ENCODE data around the gene IL24. TPM values are rescaled to one million over a fixed set of nuclear protein-coding genes. Genes with fewer than 3 reads are reported as not detected.
"Not testable (repeated sequence)": the region's sequence is repeated elsewhere in the genome, so short reads cannot be mapped to it uniquely, and the experiment has no call there.

The IL24 gene
- total RNA-seq, 1 experiment from 2014 or later: not detected

- no peak for DNase-seq (ENCODE audit: low spot score)
Observed at GRCh38 chr1:206904423-206905142, 7.3 kb downstream of the IL24 start.

DNA sequence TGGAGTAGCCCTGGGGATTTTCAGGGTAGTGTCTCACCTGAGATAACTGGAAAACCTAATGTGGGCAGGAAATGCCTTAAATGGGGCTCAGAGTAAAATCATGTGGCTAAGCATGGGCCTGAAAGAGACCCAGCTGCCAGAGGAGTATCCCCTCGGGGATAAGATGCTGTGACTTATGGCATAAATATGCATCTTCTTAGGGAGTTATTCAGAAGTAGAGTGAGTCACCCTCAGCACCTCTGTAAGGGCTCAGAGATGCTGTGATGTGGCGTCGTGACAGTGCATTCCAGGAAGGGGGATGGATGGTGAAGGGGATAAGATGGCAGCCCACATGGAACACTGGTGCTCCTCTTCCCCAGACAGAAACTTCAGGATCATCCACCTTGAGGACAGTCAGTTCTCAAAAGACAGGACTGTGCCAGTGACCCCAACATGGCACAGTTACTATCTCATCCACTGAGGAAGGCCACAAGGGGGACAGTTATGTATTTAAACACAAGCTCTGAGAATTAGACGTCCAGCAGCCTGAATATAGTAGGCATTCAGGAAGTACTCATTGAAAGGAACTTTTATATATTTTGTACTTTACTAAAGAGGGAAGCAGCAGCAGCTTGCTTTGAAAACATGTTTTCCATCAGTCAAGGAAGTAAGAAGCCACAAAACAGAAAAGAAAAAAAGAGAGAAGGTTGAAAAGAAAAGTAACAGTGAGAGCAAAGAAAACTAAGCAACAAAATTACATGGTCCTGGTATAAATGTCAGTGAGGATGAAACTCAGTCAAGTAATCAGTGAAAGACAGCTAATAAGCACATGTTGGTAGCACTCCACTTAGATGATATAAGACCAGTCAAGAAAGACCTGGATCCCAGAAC lies 8.3 kb downstream of the IL24 start:
- no peak for DNase-seq (ENCODE audit: low spot score)

GRCh38 chr1:206907304-206907991 lies 10.2 kb downstream of the IL24 start:
- DNase-seq (ENCODE audit: low spot score): peak; percentile 47

DNA sequence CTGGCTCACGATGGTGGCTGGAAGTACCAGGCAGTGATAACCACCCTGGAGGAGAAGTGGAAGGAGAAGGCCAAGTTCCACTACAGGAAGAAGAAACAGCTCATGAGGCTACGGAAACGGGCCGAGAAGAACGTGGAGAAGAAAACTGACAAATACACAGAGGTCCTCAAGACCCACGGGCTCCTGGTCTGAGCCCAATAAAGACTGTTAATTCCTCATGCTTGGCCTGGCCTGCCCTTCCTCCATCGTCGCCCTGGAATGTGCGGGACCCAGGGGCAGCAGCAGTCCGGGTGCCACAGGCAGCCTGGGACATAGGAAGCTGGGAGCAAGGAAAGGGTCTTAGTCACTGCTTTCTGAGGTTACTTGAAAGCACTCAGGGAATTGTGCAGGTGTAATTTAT lies 10.8 kb downstream of the IL24 start:
- DNase-seq (ENCODE audit: low spot score): no peak

DNA sequence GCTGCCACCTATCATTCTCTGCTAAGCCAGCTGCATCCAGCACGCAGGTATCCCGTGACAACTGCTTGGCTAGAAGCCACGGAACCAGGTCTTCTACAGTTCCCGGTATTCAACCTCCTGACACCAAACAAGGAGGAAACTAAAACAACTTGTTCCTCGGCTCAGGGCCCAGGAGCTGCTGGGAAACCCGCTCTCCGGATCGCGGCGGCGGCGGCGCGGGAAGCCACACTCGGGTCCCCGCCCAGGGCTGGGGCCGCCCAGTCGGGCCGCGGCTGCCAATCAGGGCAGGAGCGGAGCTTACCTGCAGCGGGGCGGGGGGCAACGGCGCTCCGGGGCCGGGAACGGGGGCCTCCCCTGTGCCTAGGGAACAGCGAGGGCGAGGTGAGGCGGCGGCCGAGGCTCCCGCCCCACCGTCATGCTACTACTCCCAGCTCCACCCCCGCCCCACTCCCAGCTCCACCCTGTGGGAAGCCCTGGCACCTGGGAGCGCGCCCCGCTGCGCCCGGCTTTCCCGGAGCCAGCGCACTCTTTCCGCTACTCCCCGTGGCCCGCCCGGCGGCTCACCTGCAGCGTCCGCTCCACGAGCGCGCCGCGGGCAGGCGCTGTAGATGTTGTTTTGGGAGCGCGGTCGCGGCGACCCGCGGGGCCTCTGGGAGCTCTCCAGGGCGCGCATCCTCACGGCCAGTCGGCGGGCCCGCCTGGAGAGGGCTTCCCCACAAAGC lies 12.1 kb downstream of the IL24 start:
- peak; percentile 89 for DNase-seq (ENCODE audit: low spot score)

GRCh38 chr1:206909883-206910318 lies 12.7 kb downstream of the IL24 start:
- no peak for DNase-seq (ENCODE audit: low spot score)

DNA sequence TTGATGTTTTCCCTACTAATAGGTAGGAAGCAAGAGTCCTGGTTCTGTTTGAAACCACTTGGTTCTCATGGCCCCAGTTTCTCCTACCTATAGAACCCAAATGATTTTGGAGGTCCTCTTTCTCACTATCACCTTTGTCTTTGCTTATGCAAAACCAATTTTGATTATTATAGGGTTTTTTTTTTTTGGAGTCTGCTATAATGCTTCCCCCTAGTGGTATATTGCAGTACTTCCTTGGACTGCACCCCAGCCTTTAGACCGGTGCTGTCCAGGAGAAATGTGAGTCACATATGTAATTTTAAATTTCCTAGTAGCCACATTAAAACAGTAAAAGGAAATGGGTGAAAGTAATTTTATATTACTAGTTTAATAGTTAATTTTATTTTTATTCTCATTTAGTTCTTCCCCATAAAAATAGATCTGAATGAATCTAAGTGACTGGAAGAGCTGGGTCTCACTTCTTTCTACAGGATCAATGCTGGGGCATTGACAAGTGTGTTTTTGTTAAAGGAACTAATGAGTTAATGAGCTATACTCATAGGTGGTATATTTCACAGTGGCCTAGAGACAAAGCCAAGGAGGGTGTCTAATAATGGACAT lies 13.9 kb downstream of the IL24 start:
- peak; percentile 75 for DNase-seq (ENCODE audit: low spot score)

DNA sequence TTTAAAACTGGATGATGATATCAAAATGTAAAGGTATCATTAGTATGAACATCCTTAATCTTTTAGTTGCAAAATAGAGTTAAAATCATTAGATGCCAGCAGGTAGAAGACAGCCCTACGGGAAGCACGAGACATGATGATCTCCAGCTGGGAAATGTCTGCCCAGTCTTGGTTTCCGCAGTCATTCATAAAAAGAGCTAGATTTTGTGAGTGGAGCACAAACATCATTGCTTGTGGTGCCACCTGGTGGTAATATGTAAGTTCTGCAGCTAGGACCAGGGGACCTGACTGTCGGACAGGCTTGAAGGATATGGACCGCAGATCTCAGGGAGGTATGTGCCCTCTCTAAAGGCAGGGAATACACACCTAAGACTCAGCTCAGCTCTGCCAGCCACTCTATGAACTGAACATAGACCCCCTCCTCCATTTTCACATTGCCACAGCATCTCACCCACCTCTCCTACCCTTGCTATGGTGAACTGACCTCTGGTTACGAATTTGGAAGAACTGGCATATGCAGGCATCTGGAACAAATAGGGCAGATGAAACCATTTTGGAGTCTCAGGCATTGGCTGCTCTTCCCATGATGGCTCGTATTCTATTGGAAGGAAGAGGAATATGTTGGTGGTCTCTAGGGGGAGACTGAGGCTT lies 15.3 kb downstream of the IL24 start:
- peak; percentile 94 for DNase-seq (ENCODE audit: low spot score)

DNA sequence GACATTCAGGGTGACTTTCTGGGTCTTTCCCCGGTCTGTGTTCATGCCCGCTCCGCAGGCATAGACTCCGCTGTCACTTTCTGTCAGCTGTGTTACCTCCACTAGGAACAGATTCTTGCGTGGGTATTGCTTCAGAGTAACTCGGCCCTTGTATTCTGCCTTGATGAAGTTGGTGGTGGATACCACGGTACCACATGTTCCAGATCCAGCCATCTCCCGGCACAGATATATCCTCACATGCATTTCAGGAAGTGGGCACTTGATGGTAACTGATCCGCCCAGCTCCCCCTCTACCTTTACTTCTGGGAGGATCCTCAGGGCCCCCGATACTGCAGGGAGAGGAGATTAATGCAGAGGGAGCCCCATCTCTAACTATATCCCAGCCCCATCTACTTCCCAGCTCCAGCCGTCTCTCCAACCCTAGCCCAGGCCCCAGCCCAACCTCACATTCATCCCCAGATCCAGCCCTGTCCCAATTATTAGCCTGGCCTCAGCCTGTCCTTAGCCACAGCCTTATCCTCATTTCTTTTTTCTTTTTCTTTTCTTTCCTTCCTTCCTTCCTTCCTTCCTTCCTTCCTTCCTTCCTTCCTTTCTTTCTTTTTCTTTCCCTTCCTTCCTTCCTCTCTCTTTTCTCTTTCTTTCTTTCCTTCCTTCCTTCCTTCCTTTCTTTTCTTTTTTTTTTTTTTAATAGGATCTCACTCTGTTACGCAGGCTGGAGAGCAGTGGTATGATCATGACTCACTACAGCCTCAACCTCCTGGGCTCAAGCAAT lies 16.7 kb downstream of the IL24 start:
- DNase-seq (ENCODE audit: low spot score): no peak

- DNase-seq (ENCODE audit: low spot score): no peak
Observed at GRCh38 chr1:206915030-206915735, 17.9 kb downstream of the IL24 start.

- DNase-seq (ENCODE audit: low spot score): no peak
Observed at GRCh38 chr1:206916000-206916709, 18.9 kb downstream of the IL24 start.

DNA sequence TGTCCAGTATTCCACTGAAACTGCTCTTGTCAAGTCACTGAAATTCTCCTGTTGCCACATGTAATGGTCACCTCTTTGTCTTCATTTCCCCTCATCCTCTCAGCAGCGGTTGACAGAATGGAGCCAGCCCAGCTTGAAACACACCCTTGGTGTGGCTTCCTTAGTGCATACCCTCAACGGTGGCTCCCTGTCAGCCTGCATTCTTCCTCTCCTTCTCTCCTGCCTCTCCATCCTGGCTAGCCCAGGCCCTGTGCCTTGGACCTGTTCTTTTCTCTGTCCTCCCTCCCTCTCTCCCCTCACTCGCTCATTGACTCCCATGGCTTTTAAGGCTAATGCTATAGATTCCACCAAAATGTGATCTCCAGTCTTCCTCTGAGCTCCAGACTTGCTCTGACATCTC lies 20.8 kb downstream of the IL24 start:
- no peak for DNase-seq (ENCODE audit: low spot score)

- no peak for DNase-seq (ENCODE audit: low spot score)
Observed at GRCh38 chr1:206921772-206922265, 24.6 kb downstream of the IL24 start, which contains the start of gene FCMR. Gene FCMR, minus strand, starts transcription at chr1:206921941. Its CDS starts 87 bp downstream, at chr1:206921854.

- no peak for DNase-seq (ENCODE audit: low spot score)
Observed at GRCh38 chr1:206922524-206922923, 25.3 kb downstream of the IL24 start.

- DNase-seq (ENCODE audit: low spot score): no peak
Observed at GRCh38 chr1:206923009-206923960, 26.0 kb downstream of the IL24 start.

DNA sequence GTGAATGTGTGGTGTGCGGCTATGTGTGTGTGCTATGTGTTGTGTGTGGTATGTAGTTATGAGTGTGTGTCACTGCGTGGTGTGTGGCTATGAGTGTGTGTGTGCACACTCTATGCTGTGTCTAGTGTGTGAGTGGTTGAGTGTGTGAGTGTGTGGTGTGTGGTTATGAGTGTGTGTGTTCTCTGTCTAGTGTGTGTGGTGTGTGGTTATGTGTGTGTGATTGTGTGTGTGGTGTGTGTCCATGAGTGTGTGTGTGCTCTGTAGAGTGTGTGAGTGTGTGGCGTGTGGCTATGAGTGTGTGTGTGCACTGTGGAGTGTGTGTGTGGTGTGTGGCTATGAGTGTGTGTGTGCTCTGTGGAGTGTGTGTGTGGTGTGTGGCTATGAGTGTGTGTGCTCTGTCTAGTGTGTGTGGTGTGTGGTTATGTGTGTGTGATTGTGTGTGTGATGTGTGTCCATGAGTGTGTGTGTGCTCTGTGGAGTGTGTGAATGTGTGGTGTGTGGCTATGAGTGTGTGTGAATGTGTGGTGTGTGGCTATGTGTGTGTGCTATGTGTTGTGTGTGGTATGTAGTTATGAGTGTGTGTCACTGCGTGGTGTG lies 26.8 kb downstream of the IL24 start:
- DNase-seq (ENCODE audit: low spot score): not testable (repeated sequence)

Measured in HT-29 (cell line).